OCI-LY1 (cell line): Measurements from ENCODE around the gene ALS2CL.

Experiments used
- H2AFZ ChIP-seq: fragments of 200-600 bp; sonication (generic), shearing (Covaris generic); 2 replicates; pipeline ENCODE4 v1.6.0; 2014; ENCODE audit warnings: antibody characterized with exemption, mild to moderate bottlenecking, low read length
- H3F3A ChIP-seq: fragments of 200-600 bp; sonication (generic), shearing (Covaris generic); 2 replicates; pipeline ENCODE4 v1.6.0; 2014; ENCODE audit warnings: mild to moderate bottlenecking, antibody characterized with exemption, low read length, moderate library complexity; ENCODE audit not compliant: insufficient read depth
- H3K27ac ChIP-seq: fragments of 200-600 bp; sonication (generic); 2 replicates; pipeline ENCODE4 v1.5.1; 2014; ENCODE audit warnings: low read length, mixed run types, mild to moderate bottlenecking, low read depth; ENCODE audit not compliant: poor library complexity, severe bottlenecking
- H3K27me3 ChIP-seq: fragments of 200-600 bp; sonication (generic); 2 replicates; pipeline ENCODE4 v1.6.0; 2014; ENCODE audit warnings: antibody characterized with exemption, mild to moderate bottlenecking, low read length, moderate library complexity; ENCODE audit not compliant: insufficient read depth
- H3K36me3 ChIP-seq: fragments of 200-600 bp; sonication (generic); 2 replicates; pipeline ENCODE4 v1.6.1; 2014; ENCODE audit warnings: mild to moderate bottlenecking, antibody characterized with exemption, low read length, moderate library complexity, mixed read lengths; ENCODE audit not compliant: insufficient read depth
- H3K4me1 ChIP-seq: fragments of 200-600 bp; sonication (generic); 2 replicates; pipeline ENCODE4 v1.5.1; 2014; ENCODE audit warnings: mild to moderate bottlenecking, low read length, moderate library complexity; ENCODE audit not compliant: insufficient read depth, severe bottlenecking
- H3K4me2 ChIP-seq: fragments of 200-600 bp; sonication (generic), shearing (Covaris generic); 2 replicates; pipeline ENCODE4 v1.6.1; 2014; ENCODE audit warnings: low read length
- H3K4me3 ChIP-seq: fragments of 200-600 bp; sonication (generic); 2 replicates; pipeline ENCODE4 v1.5.1; 2014; ENCODE audit warnings: low read length, low read depth, mild to moderate bottlenecking, mixed read lengths; ENCODE audit not compliant: poor library complexity, severe bottlenecking
- H3K79me2 ChIP-seq: fragments of 200-600 bp; shearing (Covaris generic); 2 replicates; pipeline ENCODE4 v1.6.1; 2016; ENCODE audit warnings: mixed run types, low read length, mixed read lengths; ENCODE audit not compliant: insufficient read depth
- H3K9ac ChIP-seq: fragments of 200-600 bp; sonication (generic), shearing (Covaris generic); 2 replicates; pipeline ENCODE4 v1.6.1; 2014; ENCODE audit warnings: mild to moderate bottlenecking, low read length, mixed read lengths
- H3K9me2 ChIP-seq: fragments of 200-600 bp; sonication (generic), shearing (Covaris generic); 2 replicates; pipeline ENCODE4 v1.6.1; 2014; ENCODE audit warnings: low read depth, mild to moderate bottlenecking, low read length, mixed read lengths
- H3K9me3 ChIP-seq: fragments of 200-600 bp; shearing (Covaris generic); 2 replicates; pipeline ENCODE4 v1.6.1; 2014; ENCODE audit warnings: low read length, mixed read lengths
- H4K20me1 ChIP-seq: fragments of 200-600 bp; sonication (generic), shearing (Covaris generic); 2 replicates; pipeline ENCODE4 v1.6.0; 2016; ENCODE audit warnings: mild to moderate bottlenecking, low read length; ENCODE audit not compliant: insufficient read depth
- CTCF ChIP-seq: fragments of 200-600 bp; sonication (generic), shearing (Covaris generic); IDR thresholded peaks from 2 replicates; pipeline ENCODE4 v1.5.1; 2017; ENCODE audit warnings: mild to moderate bottlenecking, antibody characterized with exemption, low read length, moderate library complexity, mixed read lengths
- EZH2 ChIP-seq: fragments of 200-600 bp; sonication (generic), shearing (Covaris generic); IDR thresholded peaks from 2 replicates; pipeline ENCODE4 v1.8.0; 2017; ENCODE audit warnings: borderline replicate concordance, mixed run types, mild to moderate bottlenecking, antibody characterized with exemption, low read length, moderate library complexity, mixed read lengths

Gene ALS2CL

GRCh38 chr3:46707601-46708011 is 14.1 kb upstream of the ALS2CL start:
- TF ChIP-seq EZH2, result no peak
- no peak for TF ChIP-seq CTCF
- Histone ChIP-seq H3K27me3 (no peaks in the 10 kb centered on the region), H3K4me2 (no peak overlapping the region), H3K27ac (no peak overlapping the region), H3K4me1 (no peaks in the 10 kb centered on the region), H3K4me3 (no peak overlapping the region), H4K20me1 (no peaks in the 10 kb centered on the region), H3K9ac (no peak overlapping the region), H3K36me3 (no peaks in the 10 kb centered on the region), H3K9me2 (no peaks in the 10 kb centered on the region), H3F3A (no peaks in the 10 kb centered on the region), H2AFZ (no peak overlapping the region), H3K9me3 (no peaks in the 10 kb centered on the region), H3K79me2 (no peaks in the 10 kb centered on the region)

GRCh38 chr3:46706771-46707582 is 13.5 kb upstream of the ALS2CL start:
- no peaks in the 10 kb centered on the region for H3K36me3 ChIP-seq
- H3K9me3 ChIP-seq, result no peaks in the 10 kb centered on the region
- no peaks in the 10 kb centered on the region for H4K20me1 ChIP-seq
- no peaks in the 10 kb centered on the region for H3K9me2 ChIP-seq
- no peak overlapping the region for H2AFZ ChIP-seq
- H3K27me3 ChIP-seq, result no peaks in the 10 kb centered on the region
- H3K79me2 ChIP-seq, result no peaks in the 10 kb centered on the region
- TF ChIP-seq CTCF (no peak), EZH2 (no peak)
- H3K4me1 ChIP-seq, result no peaks in the 10 kb centered on the region
- no peaks in the 10 kb centered on the region for H3F3A ChIP-seq
- H3K9ac ChIP-seq, result no peak overlapping the region
- H3K27ac ChIP-seq, result no peak overlapping the region
- no peak overlapping the region for H3K4me2 ChIP-seq
- H3K4me3 ChIP-seq, result no peak overlapping the region

- Histone ChIP-seq H3K27me3 (no peaks in the 10 kb centered on the region), H3K9me2 (no peaks in the 10 kb centered on the region), H3K9ac (no peak overlapping the region), H3K27ac (no peak overlapping the region), H3K4me1 (no peaks in the 10 kb centered on the region), H3K36me3 (no peaks in the 10 kb centered on the region), H3K9me3 (no peaks in the 10 kb centered on the region), H3F3A (no peaks in the 10 kb centered on the region), H3K4me3 (no peak overlapping the region), H3K4me2 (no peak overlapping the region), H4K20me1 (no peaks in the 10 kb centered on the region), H2AFZ (no peak overlapping the region), H3K79me2 (no peaks in the 10 kb centered on the region)
- no peak for TF ChIP-seq EZH2
- TF ChIP-seq CTCF, result no peak
Observed at GRCh38 chr3:46705751-46706552, 12.5 kb upstream of the ALS2CL start.
